GM23338 (cell line): ENCODE data around the gene MIGA1. TPM values are rescaled to one million over a fixed set of nuclear protein-coding genes. Genes with fewer than 3 reads are reported as not detected.

Source experiments
- ATAC-seq: fragments of 200-7000 bp; cut with Tn5 transposase; 3 replicates; pipeline ENCODE4 v1.9.1; 2020
- DNase-seq: peaks from one replicate; pipeline ENCODE4 v3.0.0-alpha.2; 2015; ENCODE audit warnings: low spot score
- H2AFZ ChIP-seq: fragments of 200-600 bp; sonication (generic); 2 replicates; pipeline ENCODE4 v1.8.0; 2016; ENCODE audit warnings: antibody characterized with exemption, mild to moderate bottlenecking, moderate library complexity
- H3F3A ChIP-seq: fragments of 200-600 bp; sonication (generic); replicated peaks from 2 replicates; pipeline ENCODE4 v1.8.0; 2017; ENCODE audit warnings: antibody characterized with exemption, mixed run types, low read depth
- H3K27ac ChIP-seq: fragments of 200-600 bp; sonication (generic); 2 replicates; pipeline ENCODE4 v1.6.1; 2016; ENCODE audit warnings: low read depth
- H3K27me3 ChIP-seq: fragments of 200-600 bp; sonication (generic); 2 replicates; pipeline ENCODE4 v1.8.0; 2016; ENCODE audit warnings: mild to moderate bottlenecking, mixed run types, moderate library complexity; ENCODE audit not compliant: insufficient read depth
- H3K36me3 ChIP-seq: fragments of 200-600 bp; sonication (generic); 2 replicates; pipeline ENCODE4 v1.8.0; 2016; ENCODE audit warnings: mild to moderate bottlenecking; ENCODE audit not compliant: insufficient read depth
- H3K4me1 ChIP-seq: fragments of 200-600 bp; sonication (generic); 2 replicates; pipeline ENCODE4 v1.8.0; 2016; ENCODE audit warnings: mild to moderate bottlenecking, moderate library complexity; ENCODE audit not compliant: insufficient read depth
- H3K4me2 ChIP-seq: fragments of 200-600 bp; sonication (generic); 2 replicates; pipeline ENCODE4 v1.7.1; 2017; ENCODE audit warnings: mixed run types
- H3K4me3 ChIP-seq: fragments of 200-600 bp; sonication (generic); 2 replicates; pipeline ENCODE4 v1.6.1; 2016; ENCODE audit warnings: mixed run types
- H3K79me2 ChIP-seq: fragments of 200-600 bp; sonication (generic); replicated peaks from 2 replicates; pipeline ENCODE4 v1.8.0; 2017; ENCODE audit warnings: mild to moderate bottlenecking; ENCODE audit not compliant: insufficient read depth
- H3K9me2 ChIP-seq: fragments of 200-600 bp; sonication (generic); 2 replicates; pipeline ENCODE4 v1.8.0; 2017; ENCODE audit not compliant: insufficient read depth
- H4K20me1 ChIP-seq: fragments of 200-600 bp; sonication (generic); replicated peaks from 2 replicates; pipeline ENCODE4 v1.8.0; 2017; ENCODE audit warnings: mild to moderate bottlenecking; ENCODE audit not compliant: insufficient read depth
- H3K27ac Mint-ChIP-seq: 2 replicates; pipeline ENCODE4 v1.8.0; 2020; ENCODE audit warnings: inconsistent platforms, mild to moderate bottlenecking, moderate library complexity, mixed read lengths
- H3K27me3 Mint-ChIP-seq: 3 replicates; pipeline ENCODE4 v1.8.0; 2022; ENCODE audit warnings: low read depth, mild to moderate bottlenecking, moderate library complexity, mixed read lengths, inconsistent platforms; ENCODE audit not compliant: insufficient read depth, poor library complexity
- H3K36me3 Mint-ChIP-seq: 3 replicates; pipeline ENCODE4 v1.8.0; 2021; ENCODE audit warnings: low read depth, mild to moderate bottlenecking, inconsistent platforms, moderate library complexity, mixed read lengths
- H3K4me1 Mint-ChIP-seq: 3 replicates; pipeline ENCODE4 v1.8.0; 2020; ENCODE audit warnings: mild to moderate bottlenecking, inconsistent platforms, mixed read lengths
- H3K4me3 Mint-ChIP-seq: 3 replicates; pipeline ENCODE4 v1.8.0; 2021; ENCODE audit warnings: moderate library complexity, mild to moderate bottlenecking, inconsistent platforms, mixed read lengths
- H3K9me3 Mint-ChIP-seq: 3 replicates; pipeline ENCODE4 v1.8.0; 2020; ENCODE audit warnings: moderate library complexity, mild to moderate bottlenecking, inconsistent platforms, mixed read lengths
- CREB1 ChIP-seq: fragments of 250-450 bp; sonication (Bioruptor Pico); IDR thresholded peaks from 2 replicates; pipeline ENCODE4 v1.5.0; 2020; ENCODE audit warnings: low read depth, mild to moderate bottlenecking, moderate library complexity
- CTCF ChIP-seq, 2 experiments: fragments of 200-600 bp in 1 of 2; sonication (generic) in 1 of 2; conservative IDR thresholded peaks; 2 replicates each; pipeline versions ENCODE4 v1.5.1 to v1.6.1; 2016 to 2017; ENCODE audit warnings: antibody characterized with exemption in 2 of 2, low read depth in 2 of 2, mild to moderate bottlenecking in 2 of 2, moderate library complexity in 1 of 2
- ETS1 ChIP-seq: IDR thresholded peaks from 2 replicates; pipeline ENCODE4 v1.6.1; 2016; ENCODE audit warnings: antibody characterized with exemption
- EZH2 ChIP-seq: fragments of 200-600 bp; sonication (generic); IDR thresholded peaks from one replicate; pipeline ENCODE4 v1.8.0; 2017; ENCODE audit warnings: antibody characterized with exemption, mild to moderate bottlenecking, low read depth; ENCODE audit not compliant: unreplicated experiment
- EZH2phosphoT487 ChIP-seq: fragments of 200-600 bp; sonication (generic); IDR thresholded peaks from one replicate; pipeline ENCODE4 v1.8.1; 2018; ENCODE audit warnings: antibody characterized with exemption; ENCODE audit not compliant: unreplicated experiment
- JUNB ChIP-seq: IDR thresholded peaks from one replicate; pipeline ENCODE4 v1.6.1; 2016; ENCODE audit warnings: antibody characterized with exemption; ENCODE audit not compliant: unreplicated experiment
- NANOG ChIP-seq: IDR thresholded peaks from 2 replicates; pipeline ENCODE4 v1.6.1; 2016; ENCODE audit warnings: antibody characterized with exemption, borderline replicate concordance
- POLR2AphosphoS5 ChIP-seq: IDR thresholded peaks from 2 replicates; pipeline ENCODE4 v1.6.1; 2016; ENCODE audit warnings: antibody characterized with exemption, low read depth
- REST ChIP-seq: IDR thresholded peaks from one replicate; pipeline ENCODE4 v1.6.1; 2018; ENCODE audit warnings: antibody characterized with exemption; ENCODE audit not compliant: unreplicated experiment
- STAT1 ChIP-seq: IDR thresholded peaks from one replicate; pipeline ENCODE4 v1.6.1; 2016; ENCODE audit warnings: antibody characterized with exemption; ENCODE audit not compliant: unreplicated experiment
- ZNF114 ChIP-seq: fragments of 250-450 bp; sonication (Bioruptor Pico); IDR thresholded peaks from 2 replicates; pipeline ENCODE4 v1.5.0; 2020; ENCODE audit warnings: mild to moderate bottlenecking, moderate library complexity
- ZNF462 ChIP-seq: fragments of 250-450 bp; sonication (Bioruptor Pico); IDR thresholded peaks from 2 replicates; pipeline ENCODE4 v1.5.0; 2020; ENCODE audit warnings: mild to moderate bottlenecking, moderate library complexity
- polyA plus RNA-seq: library from polyadenylated mRNA; unstranded; fragments of >200 nt; fragmentation: Nextera tagmentation; extraction: Ambion mirVana; gene quantifications from 2 replicates; pipeline ENCODE4 v1.2.1, GENCODE V29; 2016
- total RNA-seq: library from RNA; depleted of rRNA; stranded (reverse); fragments of >200 nt; shearing (Covaris generic); gene quantifications from 2 replicates; pipeline ENCODE4 v1.2.3, GENCODE V29; 2014

The MIGA1 gene
- total and polyA plus RNA-seq, 2 experiments from 2014 or later: 3.4 to 7.5 TPM

- Histone ChIP-seq H3K9me2 (no peaks in the 10 kb centered on the region), H3K79me2 (no peaks in the 10 kb centered on the region), H3F3A (no peaks in the 10 kb centered on the region), H3K27me3 (no peaks in the 10 kb centered on the region), H3K4me1 (no peaks in the 10 kb centered on the region), H3K4me3 (no peak overlapping the region), H2AFZ (no peak overlapping the region), H3K36me3 (no peaks in the 10 kb centered on the region), H4K20me1 (no peaks in the 10 kb centered on the region), H3K4me2 (no peak overlapping the region), H3K27ac (no peak overlapping the region)
- no peaks in the 10 kb centered on the region for H3K9me3 Mint-ChIP-seq
- no peaks in the 10 kb centered on the region for H3K36me3 Mint-ChIP-seq
- H3K4me3 Mint-ChIP-seq: no peak overlapping the region
- peaks cover 3% of the 10 kb centered on the region for H3K27me3 Mint-ChIP-seq
- no peaks in the 10 kb centered on the region for H3K4me1 Mint-ChIP-seq
- ATAC-seq (no peak), DNase-seq (no peak)
- no peak overlapping the region for H3K27ac Mint-ChIP-seq
- TF ChIP-seq ETS1: no peak
- no peak for TF ChIP-seq STAT1
- TF ChIP-seq ZNF114 (CRISPR knock-in tag): no peak
- TF ChIP-seq JUNB: no peak
- TF ChIP-seq POLR2AphosphoS5: no peak
- TF ChIP-seq CREB1 (CRISPR knock-in tag): no peak
- TF ChIP-seq NANOG: no peak
- no peak for TF ChIP-seq CTCF (conservative IDR thresholded peaks at IDR 0.05; ENCODE audit: low read depth in 2 of 2)
- no peak for TF ChIP-seq EZH2
- TF ChIP-seq EZH2phosphoT487: no peak
- no peak for TF ChIP-seq REST
- TF ChIP-seq ZNF462 (CRISPR knock-in tag): no peak
Observed at GRCh38 chr1:77925956-77926355, 146.5 kb downstream of the MIGA1 start.
